Pancreas (tissue), 10 donors: Measurements from ENCODE around the gene FKBP4. TPM values are rescaled to one million over a fixed set of nuclear protein-coding genes. Genes with fewer than 3 reads are reported as not detected.
"Not testable (repeated sequence)": the region's sequence is repeated elsewhere in the genome, so short reads cannot be mapped to it uniquely, and the experiment has no call there.

Experiments
- ATAC-seq, 4 donors: fragments of 200-7000 bp; cut with Tn5 transposase; one replicate each; pipeline versions ENCODE4 v1.8.0 to v1.9.1; 2020; ENCODE audit warnings: mild to moderate bottlenecking in 4 of 4, moderate library complexity in 4 of 4
- DNase-seq, 6 donors: peaks; one replicate each; pipeline ENCODE4 v3.0.0-alpha.2; 2020
- FAIRE-seq: peaks from 2 replicates; lab custom pipeline; 2012; peaks lifted over from hg19 to GRCh38; lab: Jason Lieb, UNC
- H3K27ac ChIP-seq, 4 donors: fragments of 200-600 bp; sonication (generic); 1 replicate in 3 of 4; 2 replicates in 1 of 4; pipeline versions ENCODE4 v1.5.0 to v1.8.0; 2020
- H3K27me3 ChIP-seq, 4 donors: fragments of 200-600 bp; one replicate each; pipeline ENCODE4 v1.8.0; 2021
- H3K36me3 ChIP-seq, 3 donors: fragments of 200-600 bp; sonication (generic) in 1 of 3; one replicate each; pipeline versions ENCODE4 v1.5.0 to v1.8.0; 2020 to 2021
- H3K4me1 ChIP-seq, 3 donors: fragments of 200-600 bp; one replicate each; pipeline ENCODE4 v1.8.0; 2021
- H3K4me3 ChIP-seq, 4 donors: fragments of 200-600 bp; sonication (generic) in 2 of 4; one replicate each; pipeline versions ENCODE4 v1.5.0 to v1.8.0; 2020 to 2021
- H3K9me3 ChIP-seq, 4 donors: fragments of 200-600 bp; one replicate each; pipeline ENCODE4 v1.8.0; 2021
- CTCF ChIP-seq, 4 donors: fragments of 200-600 bp; sonication (generic) in 3 of 4; IDR thresholded peaks; one replicate each; pipeline versions ENCODE4 v1.5.0 to v1.8.0; 2021; ENCODE audit warnings: antibody characterized with exemption in 4 of 4
- WGBS, 2 donors: extraction: QIAGEN DNeasy Blood & Tissue Kit; methylation state at CpG; one replicate each; pipeline ENCODE4 v1.1.7; 2013; 5-methylcytosine and 5-hydroxymethylcytosine counted together
- intact Hi-C, 3 donors: fragments of 100-400 bp; cut with DNase I; formaldehyde crosslinking; loops; one replicate each; pipeline versions ENCODE4 v1.11.1 to v1.14.2; 2022
- polyA plus RNA-seq, 2 donors: library from polyadenylated mRNA; stranded (reverse); fragments of 200-250 nt; gene quantifications; one replicate each; pipeline ENCODE4 v1.2.3, GENCODE V29; 2013
- total RNA-seq, 6 donors: library from RNA; stranded (reverse); fragmentation: NEBNext Ultra II Directional in 4 of 6; extraction: Animal tissue kit (Norgen Biotek cat#: 25700) in 4 of 6; gene quantifications; one replicate each; pipeline versions ENCODE4 v1.2.1 to v1.2.4, GENCODE V29; 2021 to 2023
- donor health status: healthy with polysubstance abuse.
- donor health status: DM: no; HTN: no; CAD: no; lungs with moderate emphysema.
- donor health status: DM: no; HTN: no; CAD: no.
- donor health status: control.
- donor health status: control.
- donor health status: Bipolar disorder and iron deficiency.
- donor health status: DM: yes; HTN: yes; CAD: no.
- donor health status: DM: no; HTN: no; CAD: no.
- donor health status: DM: no; HTN: no; CAD: no.
- donor health status: DM: yes; HTN: yes; CAD: no.

FKBP4 gene
- total and polyA plus RNA-seq, 8 donors: 24.2 to 72.8 (median 47.8) TPM

DNA sequence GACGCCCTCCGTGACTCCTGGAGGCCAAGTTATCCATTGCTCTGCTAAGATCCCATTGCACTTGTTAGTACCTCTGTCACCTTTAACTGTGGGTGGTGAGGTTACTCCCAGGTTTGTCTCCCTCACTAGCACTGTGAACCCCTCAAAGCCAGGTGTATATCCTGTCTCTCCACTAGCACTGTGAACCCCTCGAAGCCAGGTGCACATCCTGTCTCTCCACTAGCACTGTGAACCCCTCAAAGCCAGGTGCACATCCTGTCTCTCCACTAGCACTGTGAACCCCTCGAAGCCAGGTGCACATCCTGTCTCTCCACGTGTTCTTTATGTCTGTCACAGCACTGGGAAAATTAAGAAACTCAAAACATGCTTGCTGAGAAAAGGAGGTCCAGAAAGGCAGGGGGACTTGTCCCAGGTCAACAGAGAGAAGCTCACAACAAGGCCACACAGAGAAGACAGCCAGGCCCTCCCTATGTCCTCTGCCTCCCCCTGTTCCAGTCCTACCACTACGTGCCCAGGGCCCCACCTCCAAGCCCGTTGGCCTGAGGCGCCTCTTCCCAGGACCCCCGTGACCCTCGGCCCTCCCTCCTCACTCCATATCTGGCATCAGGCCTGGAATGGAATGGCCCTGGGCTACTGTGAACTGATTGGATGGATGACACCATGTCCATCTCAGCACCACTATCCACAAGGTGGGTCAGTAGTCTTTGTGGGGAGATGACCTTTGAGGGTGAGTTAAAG, 26.4 kb upstream of the FKBP4 start:
- Histone ChIP-seq H3K36me3 (no peaks in the 10 kb centered on the region), H3K27ac (no peak overlapping the region), H3K27me3 (no peaks in the 10 kb centered on the region), H3K9me3 (no peaks in the 10 kb centered on the region), H3K4me3 (no peak overlapping the region), H3K4me1 (peaks cover 22 to 24% (median 23%) of the 10 kb centered on the region in 3 donors)
- intact Hi-C loops: no loop called here
- TF ChIP-seq CTCF (IDR thresholded peaks at IDR 0.05): no peak
- ATAC-seq (no peak), DNase-seq (no peak), FAIRE-seq (no peak)
- WGBS, 2 donors: 74 to 75% methylated on average over 10 of the region's 10 CpGs

DNA sequence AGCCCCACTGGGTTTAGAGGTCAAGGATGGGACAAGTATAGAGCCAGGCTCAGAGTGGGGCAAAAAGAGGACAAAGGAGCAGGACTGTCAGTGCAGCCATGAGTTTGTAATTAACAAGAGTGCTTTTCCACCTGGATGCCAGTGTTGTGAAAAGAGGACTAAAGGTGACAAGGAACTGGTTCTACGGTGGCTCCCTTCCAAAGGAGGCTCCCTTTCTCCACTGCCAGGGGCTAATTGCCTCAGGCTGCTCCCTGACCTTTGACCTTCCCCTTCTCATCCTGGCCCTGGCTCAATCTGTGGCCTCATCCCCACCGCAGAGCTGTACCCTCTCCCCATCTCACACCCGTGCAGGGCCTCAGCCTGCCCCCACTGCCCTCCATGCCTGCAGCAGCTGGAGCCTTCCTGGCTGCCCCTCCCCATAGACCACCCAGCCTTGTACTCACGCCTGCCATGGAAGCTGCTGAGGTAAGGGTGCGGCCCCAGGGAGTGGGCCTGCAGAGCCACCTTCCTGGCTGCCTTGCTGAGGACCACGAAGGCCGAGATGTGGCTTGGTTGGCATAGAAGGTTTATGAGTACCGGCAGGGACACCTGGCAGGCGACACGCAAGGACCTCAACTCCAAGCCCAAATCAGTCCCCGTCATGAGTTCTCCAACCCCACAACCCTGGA, 24.8 kb upstream of the FKBP4 start:
- DNase-seq: no peak

DNA sequence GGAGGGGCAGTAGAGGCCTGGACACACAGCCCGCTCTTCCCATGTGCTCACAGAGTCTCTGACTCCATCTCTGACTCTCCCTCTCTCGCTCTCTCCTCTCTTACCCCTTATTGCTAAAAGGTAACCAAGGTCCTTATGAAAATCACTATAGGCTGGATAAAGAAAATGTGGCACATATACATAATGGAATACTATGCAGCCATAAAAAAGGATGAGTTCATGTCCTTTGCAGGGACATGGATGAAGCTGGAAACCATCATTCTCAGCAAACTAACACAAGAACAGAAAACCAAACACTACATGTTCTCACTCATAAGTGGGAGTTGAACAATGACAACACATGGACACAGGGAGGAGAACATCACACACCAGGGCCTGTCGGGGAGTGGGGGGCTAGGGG, 24.2 kb upstream of the FKBP4 start:
- H3K9me3 ChIP-seq, DNase-seq, intact Hi-C loops, H3K27ac ChIP-seq, FAIRE-seq, ATAC-seq, H3K4me3 ChIP-seq, H3K27me3 ChIP-seq, H3K36me3 ChIP-seq: not testable (repeated sequence)
- H3K4me1 ChIP-seq: peaks cover 12 to 15% (median 14%) of the 10 kb centered on the region in 3 donors
- 92 to 100% methylated on average over 3 of the region's 3 CpGs for WGBS, 2 donors

More for the DNA sequence above, 24.8 kb upstream of the FKBP4 start:
- H3K27ac ChIP-seq: no peak overlapping the region
- H3K4me3 ChIP-seq: no peak overlapping the region
- no peaks in the 10 kb centered on the region for H3K27me3 ChIP-seq
- ATAC-seq (no peak), FAIRE-seq (no peak)
- 73 to 75% methylated on average over 11 of the region's 11 CpGs for WGBS, 2 donors
- no peak for TF ChIP-seq CTCF (IDR thresholded peaks at IDR 0.05)
- H3K4me1 ChIP-seq: peaks cover 13 to 15% (median 13%) of the 10 kb centered on the region in 3 donors
- H3K9me3 ChIP-seq: no peaks in the 10 kb centered on the region
- H3K36me3 ChIP-seq: no peaks in the 10 kb centered on the region
- intact Hi-C loops: no loop called here

- intact Hi-C loops: no loop called here
- TF ChIP-seq CTCF (IDR thresholded peaks at IDR 0.05): no peak
- ATAC-seq (no peak), FAIRE-seq (no peak), DNase-seq (no peak)
- Histone ChIP-seq H3K36me3 (no peaks in the 10 kb centered on the region), H3K4me1 (peaks cover 6 to 16% (median 11%) of the 10 kb centered on the region in 3 donors), H3K4me3 (no peak overlapping the region), H3K27ac (no peak overlapping the region), H3K9me3 (no peaks in the 10 kb centered on the region), H3K27me3 (no peaks in the 10 kb centered on the region)
- WGBS, 2 donors: 68 to 70% methylated on average over 4 of the region's 4 CpGs
Observed at GRCh38 chr12:2772370-2772769, 22.4 kb upstream of the FKBP4 start.

- intact Hi-C loops: no loop called here
- Histone ChIP-seq H3K27me3 (no peaks in the 10 kb centered on the region), H3K4me3 (no peak overlapping the region), H3K27ac (no peak overlapping the region), H3K9me3 (no peaks in the 10 kb centered on the region), H3K36me3 (no peaks in the 10 kb centered on the region), H3K4me1 (peaks cover 6 to 16% (median 11%) of the 10 kb centered on the region in 3 donors)
- DNase-seq (no peak), FAIRE-seq (no peak), ATAC-seq (no peak)
- 78 to 80% methylated on average over 19 of the region's 19 CpGs for WGBS, 2 donors
- TF ChIP-seq CTCF (IDR thresholded peaks at IDR 0.05): no peak
Observed at GRCh38 chr12:2773199-2773875, 21.4 kb upstream of the FKBP4 start.
